Thyroid gland (tissue), 4 donors: ENCODE data around the gene CTNNA2.

Experiments used
- POLR2A ChIP-seq, 2 donors: fragments of 450-650 bp; IDR thresholded peaks; one replicate each; pipeline ENCODE4 v1.6.1; 2017; ENCODE audit warnings: antibody characterized with exemption in 2 of 2, mild to moderate bottlenecking in 2 of 2, moderate library complexity in 1 of 2
- TF ChIP-seq, protein P1 (sequence below), 6 experiments: fragments of 200-600 bp in 3 of 6; fragments of 450-650 bp in 3 of 6; sonication (generic) in 3 of 6; IDR thresholded peaks; one replicate each; pipeline ENCODE4 v1.5.1; 2016 to 2019; ENCODE audit warnings: antibody characterized with exemption in 6 of 6, mild to moderate bottlenecking in 2 of 6, inconsistent platforms in 1 of 6, moderate library complexity in 1 of 6

DNA sequence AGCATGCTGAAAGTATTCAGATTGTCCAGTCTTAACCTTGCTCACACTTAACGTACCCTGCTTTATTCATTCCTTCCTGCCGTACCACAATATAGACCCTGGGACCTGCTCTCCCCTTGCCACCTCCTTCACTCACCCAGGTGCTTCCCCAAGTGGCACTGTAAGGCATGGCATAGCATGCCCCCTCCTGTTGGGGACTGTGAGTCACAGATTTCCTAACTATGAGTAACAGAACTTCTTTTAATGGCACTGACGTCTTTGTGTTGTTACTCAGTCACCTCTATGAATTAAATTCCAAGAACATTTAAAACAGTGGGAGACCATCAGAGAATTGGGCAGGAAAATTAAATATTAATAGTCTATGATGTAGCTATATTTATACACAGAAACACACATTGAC, 117.2 kb downstream of the CTNNA2 start:
- TF ChIP-seq, protein P1, sequence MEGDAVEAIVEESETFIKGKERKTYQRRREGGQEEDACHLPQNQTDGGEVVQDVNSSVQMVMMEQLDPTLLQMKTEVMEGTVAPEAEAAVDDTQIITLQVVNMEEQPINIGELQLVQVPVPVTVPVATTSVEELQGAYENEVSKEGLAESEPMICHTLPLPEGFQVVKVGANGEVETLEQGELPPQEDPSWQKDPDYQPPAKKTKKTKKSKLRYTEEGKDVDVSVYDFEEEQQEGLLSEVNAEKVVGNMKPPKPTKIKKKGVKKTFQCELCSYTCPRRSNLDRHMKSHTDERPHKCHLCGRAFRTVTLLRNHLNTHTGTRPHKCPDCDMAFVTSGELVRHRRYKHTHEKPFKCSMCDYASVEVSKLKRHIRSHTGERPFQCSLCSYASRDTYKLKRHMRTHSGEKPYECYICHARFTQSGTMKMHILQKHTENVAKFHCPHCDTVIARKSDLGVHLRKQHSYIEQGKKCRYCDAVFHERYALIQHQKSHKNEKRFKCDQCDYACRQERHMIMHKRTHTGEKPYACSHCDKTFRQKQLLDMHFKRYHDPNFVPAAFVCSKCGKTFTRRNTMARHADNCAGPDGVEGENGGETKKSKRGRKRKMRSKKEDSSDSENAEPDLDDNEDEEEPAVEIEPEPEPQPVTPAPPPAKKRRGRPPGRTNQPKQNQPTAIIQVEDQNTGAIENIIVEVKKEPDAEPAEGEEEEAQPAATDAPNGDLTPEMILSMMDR (IDR thresholded peaks at IDR 0.05) = no peak
- no peak for TF ChIP-seq POLR2A (IDR thresholded peaks at IDR 0.05)
